Upper lobe of left lung (tissue), 6 donors: Measurements from ENCODE around the gene ESYT2. TPM values are rescaled to one million over a fixed set of nuclear protein-coding genes. Genes with fewer than 3 reads are reported as not detected.

Experiments
- ATAC-seq, 2 donors: fragments of 200-7000 bp; cut with Tn5 transposase; one replicate each; pipeline ENCODE4 v1.9.1; 2022; ENCODE audit warnings: mild to moderate bottlenecking in 2 of 2, moderate library complexity in 2 of 2; ENCODE audit not compliant: low FRiP score in 2 of 2
- DNase-seq, 2 donors: peaks; one replicate each; pipeline ENCODE4 v3.0.0-alpha.2; 2019 to 2020
- H3K27ac ChIP-seq, 4 donors: fragments of 200-600 bp; sonication (generic); one replicate each; pipeline ENCODE4 v1.5.1; 2016 to 2019
- H3K27me3 ChIP-seq, 4 donors: fragments of 200-600 bp; sonication (generic); one replicate each; pipeline ENCODE4 v1.5.1; 2017 to 2019
- H3K36me3 ChIP-seq, 4 donors: fragments of 200-600 bp; sonication (generic); one replicate each; pipeline ENCODE4 v1.5.1; 2016 to 2019
- H3K4me1 ChIP-seq, 4 donors: fragments of 200-600 bp; sonication (generic); one replicate each; pipeline ENCODE4 v1.5.1; 2018 to 2019
- H3K4me3 ChIP-seq, 4 donors: fragments of 200-600 bp; sonication (generic); one replicate each; pipeline ENCODE4 v1.5.1; 2017 to 2019; ENCODE audit warnings: mild to moderate bottlenecking in 2 of 4, moderate library complexity in 1 of 4
- H3K9me3 ChIP-seq, 4 donors: fragments of 200-600 bp; sonication (generic); one replicate each; pipeline ENCODE4 v1.5.1; 2018 to 2019
- CTCF ChIP-seq, 6 experiments: fragments of 450-650 bp in 4 of 6; fragments of 200-600 bp in 2 of 6; sonication (generic) in 2 of 6; IDR thresholded peaks; one replicate each; pipeline ENCODE4 v1.5.1; 2016 to 2019; ENCODE audit warnings: antibody characterized with exemption in 6 of 6
- EP300 ChIP-seq, 4 donors: sonication (generic); formaldehyde crosslinking; IDR thresholded peaks; one replicate each; pipeline ENCODE4 v1.5.1; 2017; ENCODE audit warnings: antibody characterized with exemption in 4 of 4, control low read depth in 2 of 4
- POLR2A ChIP-seq, 4 donors: fragments of 450-650 bp; IDR thresholded peaks; one replicate each; pipeline ENCODE4 v1.5.1; 2016 to 2017; ENCODE audit warnings: antibody characterized with exemption in 4 of 4, mild to moderate bottlenecking in 2 of 4
- POLR2AphosphoS5 ChIP-seq, 2 donors: sonication (generic); formaldehyde crosslinking; IDR thresholded peaks; one replicate each; pipeline ENCODE4 v1.5.1; 2017; ENCODE audit warnings: antibody characterized with exemption in 2 of 2
- WGBS, 2 donors: methylation state at CpG; one replicate each; pipeline ENCODE4 v1.1.5; 2017 to 2018; 5-methylcytosine and 5-hydroxymethylcytosine counted together
- total RNA-seq, 6 donors: library from RNA; depleted of rRNA in 4 of 6; stranded (reverse); fragments of >200 nt in 4 of 6; gene quantifications; one replicate each; pipeline versions ENCODE4 v1.1.0 to v1.2.1, GENCODE V29; 2016 to 2021
- donor health status: DM: no; HTN: no; CAD: no; lungs with moderate emphysema.
- donor health status: DM: no; HTN: yes; CAD: no; lungs with severe emphysema.

Gene ESYT2
- total RNA-seq, 6 donors from 2014 or later: 60.7 to 115 (median 74.7) TPM

- Histone ChIP-seq H3K27ac (no peak overlapping the region), H3K36me3 (peaks cover 15 to 89% (median 40%) of the 10 kb centered on the region in 4 donors), H3K9me3 (no peaks in the 10 kb centered on the region), H3K27me3 (no peaks in the 10 kb centered on the region), H3K4me3 (no peak overlapping the region), H3K4me1 (no peaks in the 10 kb centered on the region)
- DNase-seq (no peak), ATAC-seq (no peak)
- 89 to 94% methylated on average over 2 of the region's 2 CpGs for WGBS, 2 donors
- TF ChIP-seq CTCF (IDR thresholded peaks at IDR 0.05): no peak
- TF ChIP-seq EP300 (IDR thresholded peaks at IDR 0.05): no peak
- TF ChIP-seq POLR2A (IDR thresholded peaks at IDR 0.05): no peak
- no peak for TF ChIP-seq POLR2AphosphoS5 (IDR thresholded peaks at IDR 0.05)
Observed at GRCh38 chr7:158751199-158751598, 78.1 kb downstream of the ESYT2 start.

GRCh38 chr7:158750702-158751101 lies 78.6 kb downstream of the ESYT2 start:
- no peak for ATAC-seq
- no peaks in the 10 kb centered on the region for H3K27me3 ChIP-seq
- H3K9me3 ChIP-seq: no peaks in the 10 kb centered on the region
- DNase-seq: no peak
- no peak overlapping the region for H3K27ac ChIP-seq
- WGBS, 2 donors: 76 to 78% methylated on average over 3 of the region's 3 CpGs
- no peak overlapping the region for H3K4me3 ChIP-seq
- TF ChIP-seq POLR2A (IDR thresholded peaks at IDR 0.05) (no peak), POLR2AphosphoS5 (IDR thresholded peaks at IDR 0.05) (no peak), CTCF (IDR thresholded peaks at IDR 0.05) (no peak), EP300 (IDR thresholded peaks at IDR 0.05) (no peak)
- no peaks in the 10 kb centered on the region for H3K4me1 ChIP-seq
- H3K36me3 ChIP-seq: peaks cover 15 to 89% (median 39%) of the 10 kb centered on the region in 4 donors

- 93 to 100% methylated on average over 9 of the region's 9 CpGs for WGBS, 2 donors
- H3K4me3 ChIP-seq: no peak overlapping the region
- no peak for TF ChIP-seq POLR2AphosphoS5 (IDR thresholded peaks at IDR 0.05)
- no peak for TF ChIP-seq CTCF (IDR thresholded peaks at IDR 0.05)
- TF ChIP-seq POLR2A (IDR thresholded peaks at IDR 0.05): no peak
- TF ChIP-seq EP300 (IDR thresholded peaks at IDR 0.05): no peak
Observed at GRCh38 chr7:158749396-158749795, 79.9 kb downstream of the ESYT2 start.

GRCh38 chr7:158748335-158748734 lies 81.0 kb downstream of the ESYT2 start:
- H3K27ac ChIP-seq: no peak overlapping the region
- no peaks in the 10 kb centered on the region for H3K27me3 ChIP-seq
- H3K4me3 ChIP-seq: no peak overlapping the region
- WGBS, 2 donors: 86 to 91% methylated on average over 10 of the region's 10 CpGs
- TF ChIP-seq POLR2A (IDR thresholded peaks at IDR 0.05) (no peak), POLR2AphosphoS5 (IDR thresholded peaks at IDR 0.05) (no peak), EP300 (IDR thresholded peaks at IDR 0.05) (no peak), CTCF (IDR thresholded peaks at IDR 0.05) (no peak)
- no peak for ATAC-seq
- no peaks in the 10 kb centered on the region for H3K4me1 ChIP-seq
- peaks cover 14 to 89% (median 36%) of the 10 kb centered on the region in 4 donors for H3K36me3 ChIP-seq
- DNase-seq: no peak
- H3K9me3 ChIP-seq: no peaks in the 10 kb centered on the region

More at GRCh38 chr7:158749396-158749795, 79.9 kb downstream of the ESYT2 start:
- DNase-seq: no peak
- Histone ChIP-seq H3K9me3 (no peaks in the 10 kb centered on the region), H3K36me3 (peaks cover 12 to 89% (median 33%) of the 10 kb centered on the region in 4 donors), H3K4me1 (no peaks in the 10 kb centered on the region), H3K27ac (no peak overlapping the region), H3K27me3 (no peaks in the 10 kb centered on the region)
- no peak for ATAC-seq

- Histone ChIP-seq H3K4me3 (no peak overlapping the region), H3K36me3 (peaks cover 14 to 89% (median 44%) of the 10 kb centered on the region in 4 donors)
- WGBS, 2 donors: 96% methylated on average over 10 of the region's 10 CpGs
Observed at GRCh38 chr7:158747408-158747807, 81.9 kb downstream of the ESYT2 start.

More at GRCh38 chr7:158747408-158747807, 81.9 kb downstream of the ESYT2 start:
- Histone ChIP-seq H3K27ac (no peak overlapping the region), H3K27me3 (no peaks in the 10 kb centered on the region), H3K9me3 (no peaks in the 10 kb centered on the region), H3K4me1 (no peaks in the 10 kb centered on the region)
- TF ChIP-seq POLR2A (IDR thresholded peaks at IDR 0.05) (no peak), CTCF (IDR thresholded peaks at IDR 0.05) (no peak), POLR2AphosphoS5 (IDR thresholded peaks at IDR 0.05) (no peak), EP300 (IDR thresholded peaks at IDR 0.05) (no peak)
- DNase-seq (no peak), ATAC-seq (no peak)
